Sigmoid colon (tissue), 4 donors: ENCODE measurements around the gene PRKN.

Source experiments
- EP300 ChIP-seq, 4 donors: sonication (generic); formaldehyde crosslinking; IDR thresholded peaks; one replicate each; pipeline ENCODE4 v1.6.1; 2017; ENCODE audit warnings: antibody characterized with exemption in 4 of 4
- POLR2A ChIP-seq, 2 donors: fragments of 450-650 bp; IDR thresholded peaks; one replicate each; pipeline ENCODE4 v1.6.1; 2016; ENCODE audit warnings: antibody characterized with exemption in 2 of 2, mild to moderate bottlenecking in 2 of 2, moderate library complexity in 2 of 2
- POLR2AphosphoS5 ChIP-seq, 4 donors: sonication (generic); formaldehyde crosslinking; IDR thresholded peaks; one replicate each; pipeline ENCODE4 v1.6.1; 2017; ENCODE audit warnings: antibody characterized with exemption in 4 of 4
- TF ChIP-seq, protein P1 (sequence below), 4 experiments: fragments of 450-650 bp in 3 of 4; fragments of 200-600 bp in 1 of 4; IDR thresholded peaks; one replicate each; pipeline ENCODE4 v1.5.1; 2016 to 2019; ENCODE audit warnings: antibody characterized with exemption in 4 of 4, mild to moderate bottlenecking in 3 of 4, moderate library complexity in 2 of 4

DNA sequence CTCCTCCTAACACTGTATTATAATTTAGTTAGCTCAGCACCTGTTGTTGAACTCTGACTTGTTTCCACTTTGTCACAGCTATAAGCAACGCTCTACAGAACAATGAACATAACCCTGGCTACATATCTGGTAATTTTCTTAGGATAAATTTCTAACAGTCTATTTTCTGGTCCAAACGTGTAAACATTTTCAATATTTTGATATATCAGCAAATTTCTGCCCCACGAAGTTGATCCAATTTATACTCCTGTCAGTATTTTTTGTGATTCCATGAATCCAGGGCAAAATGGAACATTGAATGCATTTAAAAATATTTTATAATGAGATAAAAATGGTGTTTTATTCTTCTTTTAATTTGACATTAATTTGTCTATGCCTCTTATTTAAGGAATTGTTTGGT lies 1005.2 kb downstream of the PRKN start:
- TF ChIP-seq POLR2A (IDR thresholded peaks at IDR 0.05): no peak
- TF ChIP-seq, protein P1, sequence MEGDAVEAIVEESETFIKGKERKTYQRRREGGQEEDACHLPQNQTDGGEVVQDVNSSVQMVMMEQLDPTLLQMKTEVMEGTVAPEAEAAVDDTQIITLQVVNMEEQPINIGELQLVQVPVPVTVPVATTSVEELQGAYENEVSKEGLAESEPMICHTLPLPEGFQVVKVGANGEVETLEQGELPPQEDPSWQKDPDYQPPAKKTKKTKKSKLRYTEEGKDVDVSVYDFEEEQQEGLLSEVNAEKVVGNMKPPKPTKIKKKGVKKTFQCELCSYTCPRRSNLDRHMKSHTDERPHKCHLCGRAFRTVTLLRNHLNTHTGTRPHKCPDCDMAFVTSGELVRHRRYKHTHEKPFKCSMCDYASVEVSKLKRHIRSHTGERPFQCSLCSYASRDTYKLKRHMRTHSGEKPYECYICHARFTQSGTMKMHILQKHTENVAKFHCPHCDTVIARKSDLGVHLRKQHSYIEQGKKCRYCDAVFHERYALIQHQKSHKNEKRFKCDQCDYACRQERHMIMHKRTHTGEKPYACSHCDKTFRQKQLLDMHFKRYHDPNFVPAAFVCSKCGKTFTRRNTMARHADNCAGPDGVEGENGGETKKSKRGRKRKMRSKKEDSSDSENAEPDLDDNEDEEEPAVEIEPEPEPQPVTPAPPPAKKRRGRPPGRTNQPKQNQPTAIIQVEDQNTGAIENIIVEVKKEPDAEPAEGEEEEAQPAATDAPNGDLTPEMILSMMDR (IDR thresholded peaks at IDR 0.05): no peak
- TF ChIP-seq EP300 (IDR thresholded peaks at IDR 0.05): no peak
- no peak for TF ChIP-seq POLR2AphosphoS5 (IDR thresholded peaks at IDR 0.05)
